Islet of Langerhans (tissue), 1 donor: ENCODE data around the gene HTRA2.

Experiments
- FAIRE-seq: peaks from one replicate; lab custom pipeline; 2011; peaks lifted over from hg19 to GRCh38; lab: Jason Lieb, UNC

The HTRA2 gene

DNA sequence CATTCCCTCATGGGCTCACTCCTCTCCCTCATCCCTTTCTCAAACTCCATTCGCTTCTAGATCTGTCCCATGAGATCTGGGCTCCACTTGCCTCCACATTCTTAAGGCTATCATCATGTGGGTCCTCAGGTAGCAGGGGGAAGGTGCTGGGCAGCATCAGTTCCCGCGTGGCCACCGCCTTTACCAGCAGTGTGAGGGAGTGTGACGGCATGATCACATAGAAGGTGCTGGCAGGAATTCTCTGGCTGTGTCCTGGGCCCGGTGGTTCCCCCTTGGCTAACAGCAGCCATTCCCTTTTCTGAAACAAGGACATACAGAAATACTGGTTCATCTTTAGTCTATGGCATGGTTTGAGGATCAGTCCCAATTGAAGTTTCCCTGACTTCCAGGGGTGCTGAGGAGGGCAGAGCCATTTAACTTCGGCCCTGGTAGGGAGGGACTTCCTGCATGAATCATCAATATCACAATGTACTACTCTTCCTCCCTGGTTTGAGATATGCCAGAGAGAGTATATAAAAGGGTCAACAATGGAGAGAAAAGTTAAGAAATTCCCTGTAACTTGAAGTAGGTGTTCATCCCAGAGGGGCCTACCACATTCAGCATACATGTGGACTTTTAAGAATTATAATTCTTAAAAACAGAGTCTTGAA is 32.5 kb downstream of the HTRA2 start:
- no peak for FAIRE-seq

DNA sequence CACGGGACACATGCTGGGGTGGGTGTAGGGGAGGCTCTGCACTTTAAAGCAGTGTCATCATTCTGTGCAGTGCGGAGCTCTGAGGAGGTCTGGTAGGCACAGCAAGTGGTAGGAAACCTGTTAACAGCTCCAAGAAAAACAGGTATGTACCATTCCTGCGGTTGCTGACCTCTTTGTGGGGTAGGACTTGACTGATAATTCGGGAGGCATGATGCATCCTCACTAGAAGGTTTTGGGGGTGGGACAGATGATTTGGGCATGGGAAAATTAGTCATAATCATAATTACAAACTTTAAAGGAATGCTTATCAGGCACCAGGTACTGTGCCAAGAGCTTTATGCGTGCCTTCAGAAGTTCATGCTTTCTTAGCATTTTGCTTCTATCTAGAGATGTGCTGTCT is 34.5 kb downstream of the HTRA2 start:
- no peak for FAIRE-seq

DNA sequence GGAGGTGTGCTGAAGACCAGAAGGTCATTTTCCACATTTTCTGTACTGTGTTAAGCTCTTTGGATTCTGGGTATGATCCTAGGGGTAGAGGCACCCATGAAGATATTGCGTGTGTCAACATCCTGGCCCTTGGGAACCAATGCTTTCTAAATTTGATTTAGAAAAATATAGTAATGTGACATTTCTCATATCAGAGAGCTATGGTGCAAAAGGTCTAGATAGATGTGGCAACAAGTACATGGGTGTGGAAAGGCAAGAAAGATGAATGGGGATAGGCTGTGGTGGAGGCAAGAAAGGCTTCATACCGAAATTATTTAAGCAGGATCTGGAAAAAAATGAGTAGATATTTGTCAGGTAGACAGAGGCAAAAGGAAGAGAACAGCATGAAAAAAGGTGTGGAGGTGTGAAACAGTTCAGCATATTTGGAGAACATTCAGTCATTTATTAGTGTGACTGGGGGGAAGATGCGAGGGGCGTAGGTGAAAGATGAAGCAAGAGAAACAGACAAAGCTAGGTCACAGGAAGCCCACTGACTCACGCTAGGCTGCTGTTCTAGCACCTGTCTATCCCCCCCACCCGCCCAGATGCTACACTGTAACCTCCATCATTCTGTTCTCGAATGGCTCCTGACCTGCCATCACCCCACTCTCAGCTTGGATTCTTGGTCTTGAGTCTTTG is 36.5 kb downstream of the HTRA2 start:
- FAIRE-seq: no peak

DNA sequence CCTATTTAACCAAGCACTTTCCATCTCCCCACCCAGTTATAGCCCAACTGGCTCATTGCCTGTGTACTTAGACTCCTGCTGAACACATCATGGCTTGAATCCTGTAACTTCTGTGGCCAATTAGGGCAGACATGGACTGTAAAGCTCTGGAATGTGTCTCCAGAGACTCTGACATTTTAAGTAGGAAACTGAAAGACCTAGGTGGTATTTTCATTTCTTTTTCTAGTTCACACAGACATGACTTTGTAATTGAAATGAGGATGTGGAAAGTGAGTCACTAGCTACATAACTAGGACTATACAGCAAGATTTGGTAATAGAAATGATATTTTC is 37.0 kb downstream of the HTRA2 start:
- FAIRE-seq: no peak

DNA sequence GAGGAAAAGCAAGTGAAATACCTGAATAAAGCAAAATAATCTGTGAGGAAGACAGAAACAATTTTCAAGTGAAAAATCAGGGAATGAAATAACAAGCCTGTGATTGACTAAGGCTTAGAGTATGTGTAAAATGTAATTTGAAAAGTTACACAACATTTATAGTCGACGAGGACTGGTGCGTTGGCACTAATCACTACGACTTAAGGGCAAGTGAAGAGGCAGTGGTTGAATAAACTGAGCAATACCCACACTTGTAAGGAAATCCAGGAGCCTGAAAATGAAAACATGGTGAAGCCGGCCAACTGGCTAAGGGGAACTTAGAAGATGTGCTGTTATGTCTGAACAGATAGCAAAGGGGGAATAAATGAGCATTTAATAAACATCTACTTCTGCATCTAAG is 38.1 kb downstream of the HTRA2 start:
- FAIRE-seq: no peak

DNA sequence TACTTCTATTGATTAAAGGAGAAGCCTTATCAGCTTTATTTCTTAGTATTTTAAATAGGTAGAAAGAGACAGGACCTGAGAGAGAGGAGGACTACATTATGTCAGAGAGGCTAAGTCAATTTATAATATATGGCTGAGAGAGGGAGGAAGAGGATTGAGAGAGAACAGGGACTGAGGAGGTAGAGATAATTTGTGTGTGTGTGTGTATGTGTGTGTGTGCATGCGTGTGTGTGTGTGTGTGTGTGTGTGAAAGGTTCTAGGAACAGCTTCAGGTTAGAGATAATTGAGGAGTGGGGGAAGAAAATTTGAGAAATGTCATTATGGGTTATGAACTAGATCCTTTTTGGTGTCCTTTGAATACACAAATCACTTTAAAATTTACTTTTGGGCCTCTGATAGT is 40.0 kb downstream of the HTRA2 start:
- no peak for FAIRE-seq

DNA sequence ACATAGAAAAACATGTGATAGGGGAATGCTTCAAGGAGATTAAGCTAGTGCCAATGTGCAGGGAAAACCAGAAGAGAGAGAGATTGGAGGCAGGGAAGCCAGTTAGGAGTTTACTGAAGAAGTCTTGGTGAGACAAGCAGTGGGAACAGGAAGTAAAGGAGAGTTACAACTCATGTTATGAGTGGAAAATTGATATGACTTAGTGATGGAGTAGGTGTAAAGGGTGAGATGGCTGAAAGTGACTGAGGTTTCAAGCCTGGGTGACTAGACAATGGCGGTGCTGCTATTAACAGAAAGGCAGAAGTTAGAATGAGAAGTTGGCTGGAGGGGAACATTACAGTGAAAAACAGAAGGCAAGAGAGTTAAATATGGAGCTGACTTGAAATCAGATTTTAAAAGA is 41.3 kb downstream of the HTRA2 start:
- FAIRE-seq: no peak

DNA sequence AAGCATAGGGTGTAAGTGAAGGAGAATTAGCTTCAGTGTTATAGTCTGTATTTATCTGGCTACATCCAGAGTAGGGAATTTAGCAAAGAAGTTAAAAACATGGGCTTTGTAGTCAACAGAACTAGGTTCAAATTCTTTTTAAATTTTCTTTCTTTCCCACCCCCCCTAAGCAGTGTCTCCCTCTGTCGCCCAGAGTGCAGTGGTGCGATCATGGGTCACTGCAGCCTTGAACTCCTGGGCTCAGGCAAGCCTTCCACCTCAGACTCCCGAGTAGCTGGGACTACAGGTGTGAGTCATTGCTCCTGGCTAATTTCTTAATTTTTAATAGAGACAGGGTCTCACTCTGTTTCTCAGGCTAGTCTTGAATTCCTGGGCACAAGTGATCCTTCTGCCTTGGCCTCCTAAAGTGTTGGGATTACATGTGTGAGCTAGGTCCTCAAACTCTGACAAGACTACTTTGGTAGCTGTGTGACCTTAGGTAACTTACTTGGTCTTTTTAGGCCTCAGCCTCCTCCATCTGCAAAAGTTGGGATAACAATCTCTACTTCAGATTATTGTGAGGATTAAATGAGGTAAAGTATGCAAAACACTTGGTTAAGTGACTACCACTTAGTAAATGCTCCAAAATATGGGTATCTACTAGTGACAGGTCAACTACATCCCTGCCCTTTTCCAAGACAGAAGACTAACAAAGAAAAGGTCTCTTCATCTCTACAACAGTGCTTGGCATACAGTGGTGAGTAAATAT is 42.6 kb downstream of the HTRA2 start:
- no peak for FAIRE-seq

DNA sequence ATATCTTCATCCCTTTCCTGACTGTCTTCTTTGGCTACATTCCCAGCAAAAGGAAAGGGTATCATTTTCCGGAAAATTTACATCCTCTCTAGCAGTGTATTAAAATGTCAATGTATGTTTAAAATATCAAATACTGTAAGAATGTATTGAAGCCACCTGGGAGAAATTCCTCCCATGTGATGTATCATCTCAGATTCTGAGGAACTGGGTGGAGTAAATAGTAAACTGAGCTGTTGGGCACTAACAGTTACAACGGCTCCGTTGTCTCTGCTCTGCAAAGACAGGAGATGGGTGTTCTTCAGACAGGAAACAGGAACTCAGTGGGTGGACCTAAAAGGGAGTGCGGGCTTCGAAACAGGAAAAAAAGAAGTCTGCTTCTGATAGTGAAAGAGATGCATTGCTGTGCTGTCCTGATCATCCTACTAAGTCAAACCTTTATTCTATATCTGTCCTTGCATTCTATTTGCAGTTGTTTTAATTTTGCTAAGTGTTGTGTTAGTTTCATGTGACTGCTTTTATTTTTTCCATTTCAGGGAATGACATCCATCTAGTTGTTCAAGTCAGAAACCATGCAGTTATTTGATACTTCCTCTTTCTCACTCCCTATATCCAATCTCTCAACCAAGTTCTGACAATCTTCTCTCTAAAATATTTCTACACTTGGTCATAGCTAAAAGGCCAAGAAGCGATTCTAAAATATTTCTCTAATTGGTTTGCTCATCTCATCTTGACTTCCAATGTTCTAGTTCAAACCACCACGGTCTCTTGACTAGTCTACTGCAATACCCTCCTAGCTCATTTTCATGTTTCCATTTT is 44.2 kb downstream of the HTRA2 start:
- FAIRE-seq: no peak

DNA sequence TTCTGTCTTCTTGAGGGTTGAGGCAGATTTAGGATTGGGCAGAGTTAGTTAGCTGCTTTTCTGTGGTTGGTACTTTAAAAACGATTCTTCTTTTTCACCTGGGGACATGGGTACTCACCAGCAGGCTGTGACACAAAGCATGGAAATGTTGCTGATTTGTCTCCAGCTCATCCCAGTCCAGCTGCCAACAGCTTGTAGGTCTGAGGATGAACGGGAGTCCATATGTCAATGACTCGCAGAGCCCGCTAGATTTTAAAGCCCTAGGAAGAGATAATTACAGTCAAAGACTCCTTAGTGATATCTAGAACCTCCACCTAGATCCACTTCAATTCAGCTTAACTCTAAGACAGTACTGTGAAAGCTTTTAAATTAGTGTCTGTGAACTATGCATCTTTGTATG is 45.6 kb downstream of the HTRA2 start:
- FAIRE-seq: no peak

DNA sequence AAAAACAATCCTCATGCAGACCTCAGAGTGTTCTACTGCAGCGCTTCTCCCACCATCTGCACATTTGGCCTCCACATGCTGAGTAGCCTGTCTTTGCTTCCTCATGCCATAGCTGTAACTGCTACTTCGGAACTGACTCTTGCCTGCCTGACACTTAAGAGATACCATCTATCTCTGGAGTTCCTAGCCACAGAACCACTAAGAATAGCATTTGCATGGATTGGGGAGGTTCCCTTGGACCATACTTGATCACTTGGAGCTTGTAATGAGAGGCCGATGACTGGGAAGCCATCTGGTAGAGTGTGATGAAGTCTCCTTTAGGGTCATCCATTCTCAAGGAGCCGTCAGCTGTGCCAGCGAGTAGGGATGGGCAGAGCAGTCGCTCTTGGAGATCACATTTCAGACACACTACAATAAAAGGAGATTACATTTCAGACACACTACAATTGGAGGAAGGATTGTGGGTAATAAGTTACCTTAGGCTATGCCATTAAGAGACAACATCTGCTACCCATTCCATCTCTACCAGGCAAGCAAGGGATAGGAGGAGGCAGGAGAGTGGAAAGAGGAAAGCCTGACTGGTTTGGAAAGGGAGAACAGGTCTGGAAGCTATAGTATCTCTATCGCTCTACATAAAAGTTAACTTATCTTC is 46.6 kb downstream of the HTRA2 start:
- FAIRE-seq: no peak

DNA sequence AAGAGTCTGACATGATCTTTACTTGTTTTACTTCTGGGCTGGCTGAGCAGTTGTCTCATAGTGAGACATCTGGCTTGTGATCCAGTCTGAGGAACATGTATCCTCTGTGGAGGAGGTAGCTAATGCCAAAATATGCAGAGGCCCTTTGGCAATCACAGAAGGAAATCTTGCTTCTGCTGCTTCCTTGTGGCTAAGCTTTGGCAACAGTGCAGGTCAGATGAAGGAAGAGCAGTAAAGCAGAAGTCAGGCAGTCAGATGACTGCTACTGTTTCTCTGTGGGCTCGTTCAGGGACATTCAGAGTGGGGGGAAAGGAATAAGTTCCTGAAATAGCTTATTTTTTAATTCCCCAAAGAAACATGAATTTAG is 47.1 kb downstream of the HTRA2 start:
- FAIRE-seq: no peak

DNA sequence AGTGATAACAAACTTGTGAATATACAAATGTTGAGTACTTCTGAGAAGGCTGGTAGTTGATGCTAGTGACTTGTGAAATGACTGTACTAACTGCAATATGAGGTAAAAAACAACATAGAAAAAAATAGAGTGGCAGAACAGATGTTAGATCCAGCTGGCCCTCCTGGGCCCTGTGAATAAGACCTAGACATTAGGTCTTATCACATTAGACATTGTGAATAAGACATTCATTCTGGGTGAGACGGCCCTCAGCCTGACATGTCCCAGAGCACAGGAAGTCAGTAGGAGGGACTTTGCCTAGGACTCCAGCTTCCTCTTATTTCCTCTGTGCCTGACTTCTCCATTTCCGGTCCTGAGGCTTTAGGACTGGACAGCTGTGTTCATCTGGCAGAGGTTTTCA is 47.7 kb downstream of the HTRA2 start:
- FAIRE-seq: no peak

DNA sequence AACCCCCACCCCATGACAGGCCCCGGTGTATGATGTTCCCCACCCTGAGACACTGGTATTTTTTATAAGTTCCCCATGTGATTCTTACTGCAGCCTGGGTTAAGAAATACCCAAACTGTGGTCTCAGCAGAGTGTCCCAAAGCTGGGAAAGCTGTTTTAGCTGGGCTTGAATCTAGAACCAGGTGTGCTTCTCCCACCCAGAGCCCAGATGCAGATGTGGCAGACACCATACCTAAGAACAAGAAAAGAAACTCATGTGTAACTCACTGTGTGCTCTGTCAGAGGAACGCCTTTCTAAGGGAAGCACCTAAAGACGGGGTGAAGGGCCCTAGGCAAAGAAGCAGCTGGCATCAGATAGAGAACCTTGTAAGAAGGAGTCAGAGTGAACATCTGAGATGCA is 48.7 kb downstream of the HTRA2 start:
- FAIRE-seq: no peak

DNA sequence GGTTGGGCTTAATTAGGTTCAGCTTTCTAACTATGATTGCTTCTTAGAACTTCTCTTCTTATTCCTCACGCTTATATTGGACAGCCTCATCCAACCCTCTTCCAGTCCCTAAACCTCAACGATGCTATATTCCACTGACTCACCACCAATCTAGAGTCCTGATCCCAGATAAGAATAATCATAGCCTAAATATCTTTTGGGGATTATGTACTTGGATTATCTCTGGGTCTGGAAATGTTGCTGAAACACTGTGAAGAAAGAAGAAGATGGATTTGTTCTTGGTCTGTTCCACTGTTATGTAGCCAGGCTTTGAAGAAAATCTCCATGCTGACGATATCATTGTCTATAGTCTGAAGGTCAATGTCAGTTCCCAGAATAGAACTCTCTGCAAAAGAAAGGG is 51.7 kb downstream of the HTRA2 start:
- FAIRE-seq: no peak

DNA sequence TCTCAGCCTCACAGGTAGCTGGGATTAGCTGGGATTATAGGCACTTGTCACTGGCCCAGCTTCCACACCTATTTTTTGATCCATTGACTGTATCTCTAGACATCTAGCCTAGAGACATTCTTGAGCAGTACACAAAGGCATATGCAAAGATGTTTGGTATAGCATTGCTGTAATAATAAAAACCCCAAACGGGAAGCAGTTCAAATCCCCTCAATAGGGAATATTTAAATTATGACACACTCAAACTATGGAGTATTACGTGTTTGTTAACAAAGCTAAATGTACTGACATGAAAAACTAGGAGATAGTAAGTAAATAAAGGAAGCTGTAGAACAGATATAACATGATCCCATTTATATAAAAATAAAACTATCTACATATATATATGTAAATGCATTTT is 52.5 kb downstream of the HTRA2 start:
- FAIRE-seq: no peak
